Endometrial microvascular endothelial cells (primary cell): Measurements from ENCODE around the gene CCND2. TPM values are rescaled to one million over a fixed set of nuclear protein-coding genes. Genes with fewer than 3 reads are reported as not detected.

ENCODE experiments used
- in situ Hi-C: cut with HindIII; loops from 2 replicates; pipeline ENCODE4 v1.10.0; 2017; ENCODE audit warnings: low sequenced_read_pairs, low pct_unique_long_range_greater_than_20kb; ENCODE audit errors: inconsistent ontology term
- total RNA-seq: library from RNA; depleted of rRNA; stranded (reverse); fragments of >200 nt; gene quantifications from one replicate; pipeline ENCODE4 v1.2.3, GENCODE V29; 2015; ENCODE audit errors: inconsistent ontology term

Gene CCND2
- total RNA-seq, 1 donor from 2014 or later = 37.0 TPM

- in situ Hi-C loops = no loop called here
Observed at GRCh38 chr12:4286228-4286627, 12.7 kb downstream of the CCND2 start.

DNA sequence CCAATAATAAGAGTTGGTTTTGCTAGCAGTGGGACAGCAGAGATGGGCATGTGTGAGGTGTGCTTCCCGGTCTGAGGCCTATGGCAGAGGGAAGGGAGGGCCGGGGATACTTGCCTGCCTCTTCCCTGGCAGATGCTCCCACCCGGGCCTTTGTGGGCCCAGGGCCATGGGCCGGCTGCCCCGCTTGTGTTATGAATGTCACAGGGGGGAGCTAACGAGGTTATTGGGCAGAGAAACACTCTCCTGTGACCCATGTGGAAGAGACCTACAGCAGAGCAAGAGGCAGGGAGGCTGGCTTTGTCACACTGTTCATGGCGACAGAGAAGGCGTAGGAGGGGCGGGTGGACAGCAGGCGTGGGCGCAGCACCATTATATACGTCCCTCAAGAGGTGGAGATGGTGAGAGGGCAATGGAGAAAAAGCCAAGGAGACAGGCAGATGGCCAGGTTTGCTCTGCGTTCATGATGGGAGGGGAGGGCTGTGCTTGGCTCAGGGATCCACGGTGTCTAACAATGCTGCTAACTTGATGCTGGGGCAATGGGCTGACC lies 13.3 kb downstream of the CCND2 start:
- in situ Hi-C loops = no loop called here

DNA sequence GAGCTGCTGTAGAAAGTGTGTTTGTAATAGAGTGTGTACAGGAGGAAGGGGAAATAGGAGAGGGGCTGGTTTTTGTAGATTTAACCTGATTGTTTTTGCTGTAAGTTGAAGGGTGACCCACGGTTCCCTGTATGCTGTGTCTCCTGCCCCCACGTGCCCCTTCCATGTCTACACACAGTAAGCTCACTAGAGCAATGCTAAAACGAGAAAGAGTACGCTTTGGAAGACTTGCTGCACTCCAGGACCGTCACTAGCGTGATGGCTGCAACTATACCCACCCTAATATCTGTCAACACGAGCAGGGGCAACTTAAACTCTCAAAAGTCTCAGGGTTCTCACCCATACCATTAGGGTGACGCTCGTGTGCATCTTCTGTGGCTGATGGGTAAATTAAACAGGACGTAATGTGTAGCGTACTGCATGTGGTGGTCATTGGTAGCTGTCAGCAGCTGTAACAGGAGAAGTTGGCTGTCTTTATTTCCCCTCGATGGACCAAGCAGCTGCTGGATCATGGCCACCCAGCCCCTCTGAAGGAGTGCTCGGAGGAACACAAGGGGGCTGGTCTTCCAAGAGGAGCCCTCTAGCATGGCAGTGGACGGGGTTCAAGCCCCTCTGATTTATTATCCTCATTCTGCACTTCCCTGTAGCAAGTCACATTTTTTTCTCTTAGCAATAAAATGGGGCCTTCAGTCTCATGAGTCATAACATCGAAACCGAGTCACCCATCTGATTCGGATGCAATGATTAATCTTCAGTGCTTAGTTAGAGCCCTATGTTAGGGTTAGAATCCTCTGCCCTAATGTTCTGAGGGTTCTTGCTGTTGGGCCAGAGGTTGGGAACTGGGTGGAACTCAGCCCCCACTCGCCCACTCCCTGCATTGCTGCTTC lies 14.0 kb downstream of the CCND2 start:
- in situ Hi-C loops = no loop called here

DNA sequence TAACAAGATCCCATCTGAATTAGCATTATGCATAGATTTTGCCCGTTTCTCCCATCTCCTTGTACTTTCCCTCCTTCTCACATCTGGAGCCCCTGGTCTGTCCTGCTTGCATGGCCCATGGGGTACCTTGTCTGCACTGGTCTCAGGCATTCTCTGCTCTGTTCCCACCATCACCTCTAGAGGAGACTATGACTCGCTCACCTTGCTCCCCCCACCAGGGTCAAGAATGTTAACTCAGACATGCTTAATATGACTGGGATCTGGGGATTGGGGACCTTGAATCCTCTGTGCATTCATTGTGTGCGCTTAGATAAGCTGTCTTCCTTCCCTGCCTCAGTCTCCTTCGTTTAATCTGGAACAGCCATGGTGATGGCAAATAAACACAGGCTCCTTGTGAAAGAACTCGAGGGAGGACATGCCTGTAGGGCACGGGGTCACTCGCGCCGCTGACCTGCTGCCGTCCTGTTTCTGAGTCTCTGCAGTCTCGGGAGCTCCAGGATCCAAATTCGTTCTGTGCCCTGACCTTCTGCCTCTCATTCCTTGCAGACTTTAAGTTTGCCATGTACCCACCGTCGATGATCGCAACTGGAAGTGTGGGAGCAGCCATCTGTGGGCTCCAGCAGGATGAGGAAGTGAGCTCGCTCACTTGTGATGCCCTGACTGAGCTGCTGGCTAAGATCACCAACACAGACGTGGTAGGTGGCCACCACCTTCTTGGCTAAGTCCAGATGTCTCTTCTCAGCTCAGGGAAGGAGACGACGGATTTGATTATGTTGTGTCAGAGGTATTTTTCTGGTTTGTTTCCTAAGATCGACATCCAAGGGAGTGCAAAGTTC lies 15.0 kb downstream of the CCND2 start:
- in situ Hi-C loops = no loop called here

- in situ Hi-C loops = no loop called here
Observed at GRCh38 chr12:4289231-4289878, 15.8 kb downstream of the CCND2 start.

GRCh38 chr12:4289998-4290790 lies 16.6 kb downstream of the CCND2 start:
- in situ Hi-C loops = no loop called here

- in situ Hi-C loops = no loop called here
Observed at GRCh38 chr12:4292341-4293073, 18.9 kb downstream of the CCND2 start.

- in situ Hi-C loops = no loop called here
Observed at GRCh38 chr12:4293299-4293965, 19.9 kb downstream of the CCND2 start.

GRCh38 chr12:4293966-4294505 lies 20.5 kb downstream of the CCND2 start:
- in situ Hi-C loops = no loop called here

- in situ Hi-C loops = no loop called here
Observed at GRCh38 chr12:4296751-4297150, 23.2 kb downstream of the CCND2 start.

DNA sequence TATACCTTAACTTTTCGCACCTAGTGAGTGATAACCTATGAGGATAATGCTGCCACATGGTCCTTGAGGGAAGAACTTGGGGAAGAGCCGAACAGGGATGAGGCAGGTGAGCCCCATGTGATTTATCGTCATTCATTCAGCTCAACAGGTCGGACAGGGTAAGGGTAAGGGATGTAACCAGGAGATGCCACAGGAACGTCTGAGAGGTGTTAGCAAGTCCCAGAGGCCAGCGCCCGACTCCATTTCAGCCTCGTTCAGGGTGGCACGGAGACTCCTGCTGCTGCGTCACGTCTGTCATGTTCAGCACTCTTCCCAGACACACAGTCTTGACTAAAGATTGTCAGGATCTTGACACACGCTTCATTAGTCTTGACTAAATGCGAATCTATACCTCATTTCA lies 24.1 kb downstream of the CCND2 start:
- in situ Hi-C loops = no loop called here

DNA sequence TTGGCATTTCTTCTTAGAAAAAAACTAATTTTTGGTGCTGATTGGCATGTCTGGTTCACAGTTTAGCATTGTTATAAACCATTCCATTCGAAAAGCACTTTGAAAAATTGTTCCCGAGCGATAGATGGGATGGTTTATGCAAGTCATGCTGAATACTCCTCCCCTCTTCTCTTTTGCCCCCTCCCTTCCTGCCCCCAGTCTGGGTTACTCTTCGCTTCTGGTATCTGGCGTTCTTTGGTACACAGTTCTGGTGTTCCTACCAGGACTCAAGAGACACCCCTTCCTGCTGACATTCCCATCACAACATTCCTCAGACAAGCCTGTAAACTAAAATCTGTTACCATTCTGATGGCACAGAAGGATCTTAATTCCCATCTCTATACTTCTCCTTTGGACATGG lies 27.3 kb downstream of the CCND2 start:
- in situ Hi-C loops = no loop called here

DNA sequence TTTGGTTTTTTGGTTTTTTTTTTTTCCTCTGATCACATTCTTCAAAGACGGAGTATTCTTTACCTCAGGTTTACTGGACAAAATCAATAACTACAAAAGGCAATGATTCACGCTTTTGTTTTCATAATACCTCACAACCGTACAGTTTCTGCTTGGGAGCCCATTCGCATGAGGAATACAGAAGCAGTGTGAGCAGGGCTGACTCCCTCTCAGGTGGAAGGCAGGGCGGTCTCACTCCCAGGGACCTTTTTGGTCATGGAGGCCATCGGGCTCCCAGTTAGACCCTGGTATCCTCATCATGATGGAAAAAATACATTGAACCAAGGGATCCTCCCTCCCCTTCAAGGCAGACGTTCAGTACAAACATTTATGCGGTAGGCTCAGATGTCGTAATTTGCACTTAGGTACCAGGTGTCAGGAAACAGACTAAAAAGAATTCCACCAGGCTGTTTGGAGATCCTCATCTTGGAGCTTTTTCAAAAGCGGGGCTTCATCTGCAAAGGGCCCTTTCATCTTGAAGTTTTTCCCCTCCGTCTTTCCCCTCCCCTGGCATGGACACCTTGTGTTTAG lies 28.5 kb downstream of the CCND2 start:
- in situ Hi-C loops = no loop called here

GRCh38 chr12:4302881-4303280 lies 29.3 kb downstream of the CCND2 start:
- in situ Hi-C loops = no loop called here

- in situ Hi-C loops = no loop called here
Observed at GRCh38 chr12:4303750-4304149, 30.2 kb downstream of the CCND2 start.

- in situ Hi-C loops = no loop called here
Observed at GRCh38 chr12:4307593-4308333, 34.2 kb downstream of the CCND2 start.
